Activated naive CD8-positive, alpha-beta T cell (primary cell): ENCODE measurements around the gene CEL.
A peak's percentile ranks its signal among the peaks of the same experiment; 100 is the strongest.

Experiments
- H3K27ac Mint-ChIP-seq: one replicate; pipeline ENCODE4 v1.8.0; 2021; ENCODE audit warnings: mixed read lengths
- H3K27me3 Mint-ChIP-seq: one replicate; pipeline ENCODE4 v1.8.0; 2021; ENCODE audit warnings: mixed read lengths
- H3K36me3 Mint-ChIP-seq: one replicate; pipeline ENCODE4 v1.8.0; 2021; ENCODE audit warnings: mixed read lengths
- H3K4me1 Mint-ChIP-seq: one replicate; pipeline ENCODE4 v1.8.0; 2021; ENCODE audit warnings: low read depth, mixed read lengths
- H3K4me3 Mint-ChIP-seq: one replicate; pipeline ENCODE4 v1.8.0; 2021; ENCODE audit warnings: mild to moderate bottlenecking, mixed read lengths
- H3K9me3 Mint-ChIP-seq: one replicate; pipeline ENCODE4 v1.8.0; 2021; ENCODE audit warnings: low read depth, mixed read lengths

Gene CEL

GRCh38 chr9:133107961-133108793 is 46.4 kb downstream of the CEL start:
- Mint-ChIP-seq H3K4me1 (peaks cover 6% of the 10 kb centered on the region), H3K27ac (no peak overlapping the region), H3K27me3 (no peaks in the 10 kb centered on the region), H3K4me3 (no peak overlapping the region), H3K9me3 (no peaks in the 10 kb centered on the region), H3K36me3 (peaks cover 2% of the 10 kb centered on the region)

GRCh38 chr9:133108794-133109641 is 47.2 kb downstream of the CEL start:
- no peak overlapping the region for H3K27ac Mint-ChIP-seq
- no peak overlapping the region for H3K4me3 Mint-ChIP-seq
- peaks cover 14% of the 10 kb centered on the region for H3K4me1 Mint-ChIP-seq
- no peaks in the 10 kb centered on the region for H3K9me3 Mint-ChIP-seq
- no peaks in the 10 kb centered on the region for H3K27me3 Mint-ChIP-seq
- H3K36me3 Mint-ChIP-seq: peaks cover 2% of the 10 kb centered on the region

GRCh38 chr9:133109931-133110650 is 48.3 kb downstream of the CEL start:
- Mint-ChIP-seq H3K27me3 (no peaks in the 10 kb centered on the region), H3K4me3 (no peak overlapping the region), H3K36me3 (peaks cover 2% of the 10 kb centered on the region), H3K4me1 (peaks cover 18% of the 10 kb centered on the region), H3K9me3 (no peaks in the 10 kb centered on the region), H3K27ac (no peak overlapping the region)

- no peaks in the 10 kb centered on the region for H3K27me3 Mint-ChIP-seq
- no peak overlapping the region for H3K4me3 Mint-ChIP-seq
- H3K27ac Mint-ChIP-seq: no peak overlapping the region
- H3K4me1 Mint-ChIP-seq: peaks cover 26% of the 10 kb centered on the region
- H3K9me3 Mint-ChIP-seq: no peaks in the 10 kb centered on the region
- peaks cover 2% of the 10 kb centered on the region for H3K36me3 Mint-ChIP-seq
Observed at GRCh38 chr9:133111808-133112662, 50.3 kb downstream of the CEL start.

GRCh38 chr9:133112663-133113026 is 50.9 kb downstream of the CEL start:
- Mint-ChIP-seq H3K36me3 (peaks cover 2% of the 10 kb centered on the region), H3K4me1 (peaks cover 26% of the 10 kb centered on the region), H3K9me3 (no peaks in the 10 kb centered on the region), H3K27me3 (no peaks in the 10 kb centered on the region), H3K4me3 (no peak overlapping the region), H3K27ac (peak overlapping the region; percentile 28)

GRCh38 chr9:133113163-133113948 is 51.6 kb downstream of the CEL start:
- Mint-ChIP-seq H3K9me3 (no peaks in the 10 kb centered on the region), H3K4me1 (peaks cover 29% of the 10 kb centered on the region), H3K27ac (no peak overlapping the region), H3K27me3 (no peaks in the 10 kb centered on the region), H3K4me3 (peak overlapping the region; percentile 10), H3K36me3 (peaks cover 2% of the 10 kb centered on the region)

- H3K9me3 Mint-ChIP-seq: no peaks in the 10 kb centered on the region
- H3K36me3 Mint-ChIP-seq: peaks cover 2% of the 10 kb centered on the region
- no peaks in the 10 kb centered on the region for H3K27me3 Mint-ChIP-seq
- H3K4me3 Mint-ChIP-seq: peak overlapping the region; percentile 32
- H3K4me1 Mint-ChIP-seq: peaks cover 38% of the 10 kb centered on the region
- H3K27ac Mint-ChIP-seq: no peak overlapping the region
Observed at GRCh38 chr9:133113949-133114885, 52.4 kb downstream of the CEL start.

GRCh38 chr9:133114886-133115603 is 53.3 kb downstream of the CEL start:
- H3K4me1 Mint-ChIP-seq: peaks cover 39% of the 10 kb centered on the region
- H3K9me3 Mint-ChIP-seq: no peaks in the 10 kb centered on the region

GRCh38 chr9:133115604-133116345 is 54.0 kb downstream of the CEL start:
- Mint-ChIP-seq H3K27ac (peak overlapping the region; percentile 50), H3K4me1 (peaks cover 43% of the 10 kb centered on the region), H3K4me3 (peak overlapping the region; percentile 44), H3K36me3 (no peaks in the 10 kb centered on the region), H3K9me3 (no peaks in the 10 kb centered on the region), H3K27me3 (no peaks in the 10 kb centered on the region)

More at GRCh38 chr9:133114886-133115603, 53.3 kb downstream of the CEL start:
- Mint-ChIP-seq H3K4me3 (peak overlapping the region; percentile 44), H3K27ac (peak overlapping the region; percentile 50), H3K36me3 (no peaks in the 10 kb centered on the region), H3K27me3 (no peaks in the 10 kb centered on the region)

GRCh38 chr9:133116346-133117231 is 54.8 kb downstream of the CEL start:
- no peaks in the 10 kb centered on the region for H3K27me3 Mint-ChIP-seq
- peaks cover 46% of the 10 kb centered on the region for H3K4me1 Mint-ChIP-seq
- no peaks in the 10 kb centered on the region for H3K9me3 Mint-ChIP-seq
- no peaks in the 10 kb centered on the region for H3K36me3 Mint-ChIP-seq
- H3K4me3 Mint-ChIP-seq: no peak overlapping the region
- no peak overlapping the region for H3K27ac Mint-ChIP-seq
